Adrenal gland (tissue), 5 donors: ENCODE data around the gene ACTR6.

Source experiments
- POLR2A ChIP-seq, 2 donors: fragments of 450-650 bp; IDR thresholded peaks; one replicate each; pipeline ENCODE4 v1.6.1; 2017; ENCODE audit warnings: antibody characterized with exemption in 2 of 2, mild to moderate bottlenecking in 2 of 2, moderate library complexity in 1 of 2
- TF ChIP-seq, protein P1 (sequence below), 6 experiments: fragments of 450-650 bp in 4 of 6; fragments of 200-600 bp in 2 of 6; sonication (generic) in 1 of 6; IDR thresholded peaks; 1 replicate in 5 of 6; 2 replicates in 1 of 6; pipeline versions ENCODE4 v1.5.1 to v1.8.0; 2016 to 2021; ENCODE audit warnings: antibody characterized with exemption in 6 of 6, mild to moderate bottlenecking in 2 of 6, moderate library complexity in 1 of 6
- donor health status: DM: no; HTN: no; CAD: no.

DNA sequence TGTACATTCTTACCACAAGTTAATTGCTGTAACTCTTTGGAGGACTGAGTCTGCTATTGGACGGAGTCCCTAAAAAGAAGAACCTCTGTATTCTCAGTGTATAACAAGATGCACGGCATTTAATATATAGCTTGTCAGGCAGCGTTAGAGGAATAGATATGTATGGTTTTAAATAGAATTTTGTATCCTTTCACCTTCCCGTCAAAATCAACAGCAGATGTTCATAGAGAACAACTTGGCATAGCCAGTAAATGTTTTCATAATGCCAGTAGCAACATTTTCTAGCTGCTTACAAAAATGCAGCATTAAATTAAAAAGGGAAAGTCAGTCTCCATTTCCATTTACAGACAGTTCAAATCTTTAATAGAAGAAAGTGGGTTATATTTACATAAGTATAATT is 73.2 kb downstream of the ACTR6 start:
- TF ChIP-seq, protein P1, sequence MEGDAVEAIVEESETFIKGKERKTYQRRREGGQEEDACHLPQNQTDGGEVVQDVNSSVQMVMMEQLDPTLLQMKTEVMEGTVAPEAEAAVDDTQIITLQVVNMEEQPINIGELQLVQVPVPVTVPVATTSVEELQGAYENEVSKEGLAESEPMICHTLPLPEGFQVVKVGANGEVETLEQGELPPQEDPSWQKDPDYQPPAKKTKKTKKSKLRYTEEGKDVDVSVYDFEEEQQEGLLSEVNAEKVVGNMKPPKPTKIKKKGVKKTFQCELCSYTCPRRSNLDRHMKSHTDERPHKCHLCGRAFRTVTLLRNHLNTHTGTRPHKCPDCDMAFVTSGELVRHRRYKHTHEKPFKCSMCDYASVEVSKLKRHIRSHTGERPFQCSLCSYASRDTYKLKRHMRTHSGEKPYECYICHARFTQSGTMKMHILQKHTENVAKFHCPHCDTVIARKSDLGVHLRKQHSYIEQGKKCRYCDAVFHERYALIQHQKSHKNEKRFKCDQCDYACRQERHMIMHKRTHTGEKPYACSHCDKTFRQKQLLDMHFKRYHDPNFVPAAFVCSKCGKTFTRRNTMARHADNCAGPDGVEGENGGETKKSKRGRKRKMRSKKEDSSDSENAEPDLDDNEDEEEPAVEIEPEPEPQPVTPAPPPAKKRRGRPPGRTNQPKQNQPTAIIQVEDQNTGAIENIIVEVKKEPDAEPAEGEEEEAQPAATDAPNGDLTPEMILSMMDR (IDR thresholded peaks at IDR 0.05): no peak
- no peak for TF ChIP-seq POLR2A (IDR thresholded peaks at IDR 0.05)
